Endothelial cell of umbilical vein (primary cell): Measurements from ENCODE around the gene N4BP2L1. TPM values are rescaled to one million over a fixed set of nuclear protein-coding genes. Genes with fewer than 3 reads are reported as not detected.
A peak's percentile ranks its signal among the peaks of the same experiment; 100 is the strongest.

Experiments used
- BruUV-seq: library from RNA; stranded (reverse); fragments of 400-500 nt; replicated peaks from 2 replicates; lab custom pipeline; 2021; lab: Mats Ljungman, UMichigan
- CTCF ChIA-PET: fragments of 300-600, 350-600 bp; sonication (Branson Sonifier 250); formaldehyde crosslinking; loops from one replicate; lab custom pipeline; 2021; ENCODE audit warnings: antibody characterized with exemption, inconsistent platforms; lab: Charles Lee
- POLR2A ChIA-PET: fragments of 300-600, 350-600 bp; sonication (Branson Sonifier 250); formaldehyde crosslinking; loops from one replicate; lab custom pipeline; 2021; ENCODE audit warnings: antibody characterized with exemption, inconsistent platforms; lab: Charles Lee
- DNase-seq: peaks from one replicate; pipeline ENCODE4 v3.0.0-alpha.2; 2011; ENCODE audit warnings: low read depth, low spot score
- FAIRE-seq: peaks from 2 replicates; lab custom pipeline; 2011; peaks lifted over from hg19 to GRCh38; lab: Jason Lieb, UNC
- H2AFZ ChIP-seq: 2 replicates; pipeline ENCODE4 v1.6.0; 2012; ENCODE audit warnings: low read depth, low read length, control low read depth, inconsistent platforms
- H3K27ac ChIP-seq: 2 replicates; pipeline ENCODE4 v1.5.1; 2011; ENCODE audit warnings: low read depth, mild to moderate bottlenecking, control low read depth, low read length, moderate library complexity; ENCODE audit not compliant: insufficient read depth
- H3K27me3 ChIP-seq, 2 experiments: 2 replicates each; pipeline versions ENCODE4 v1.6.0 to v1.6.1; 2011; ENCODE audit warnings: low read length in 2 of 2, mixed read lengths in 1 of 2; ENCODE audit not compliant: control insufficient read depth in 2 of 2, insufficient read depth in 2 of 2
- H3K36me3 ChIP-seq, 2 experiments: 2 replicates in 1 of 2; 3 replicates in 1 of 2; pipeline ENCODE4 v1.5.1; 2011; ENCODE audit warnings: low read length in 2 of 2, mild to moderate bottlenecking in 1 of 2, moderate library complexity in 1 of 2; ENCODE audit not compliant: control insufficient read depth in 2 of 2, insufficient read depth in 2 of 2; ENCODE audit errors: extremely low read depth in 1 of 2
- H3K4me1 ChIP-seq: 3 replicates; pipeline ENCODE4 v1.5.1; 2011; ENCODE audit warnings: mild to moderate bottlenecking, low read length; ENCODE audit not compliant: control insufficient read depth, insufficient read depth; ENCODE audit errors: extremely low read depth
- H3K4me2 ChIP-seq: 2 replicates; pipeline ENCODE4 v1.6.1; 2011; ENCODE audit warnings: low read length, control low read depth, mixed read lengths; ENCODE audit not compliant: insufficient read depth
- H3K4me3 ChIP-seq, 3 experiments: fragments of 200-600 bp in 1 of 3; sonication (generic), shearing (Covaris generic) in 1 of 3; replicated peaks in 1 of 3; 2 replicates each; pipeline ENCODE4 v1.5.1; 2011 to 2016; ENCODE audit warnings: control low read depth in 3 of 3, low read length in 3 of 3, mild to moderate bottlenecking in 2 of 3, inconsistent platforms in 1 of 3, low read depth in 1 of 3, moderate library complexity in 1 of 3; ENCODE audit not compliant: insufficient read depth in 1 of 3
- H3K79me2 ChIP-seq: 2 replicates; pipeline ENCODE4 v1.6.0; 2012; ENCODE audit warnings: low read length, inconsistent platforms; ENCODE audit not compliant: control insufficient read depth, insufficient read depth
- H3K9ac ChIP-seq: replicated peaks from 2 replicates; pipeline ENCODE3; 2011; ENCODE audit warnings: low read length, control low read depth; ENCODE audit not compliant: insufficient read depth; ENCODE audit errors: extremely low read depth
- H3K9me1 ChIP-seq: replicated peaks from 3 replicates; pipeline ENCODE4 v1.6.0; 2011; ENCODE audit warnings: mild to moderate bottlenecking, low read length; ENCODE audit not compliant: control insufficient read depth, insufficient read depth; ENCODE audit errors: extremely low read depth
- H3K9me3 ChIP-seq: replicated peaks from 2 replicates; pipeline ENCODE4 v1.5.1; 2012; ENCODE audit warnings: low read length, inconsistent platforms; ENCODE audit not compliant: control insufficient read depth, insufficient read depth
- H4K20me1 ChIP-seq: replicated peaks from 2 replicates; pipeline ENCODE3; 2011; ENCODE audit warnings: mild to moderate bottlenecking, low read length; ENCODE audit not compliant: control insufficient read depth, insufficient read depth; ENCODE audit errors: extremely low read depth
- CTCF ChIP-seq, 2 donors: IDR thresholded peaks; 1 replicate in 1 of 2; 2 replicates in 1 of 2; pipeline ENCODE4 v1.5.1; 2011; ENCODE audit warnings: low read length in 2 of 2, mild to moderate bottlenecking in 2 of 2, moderate library complexity in 2 of 2, control low read depth in 1 of 2, inconsistent platforms in 1 of 2, low read depth in 1 of 2; ENCODE audit not compliant: insufficient read depth in 1 of 2; ENCODE audit errors: extremely low read depth in 1 of 2
- EZH2 ChIP-seq: IDR thresholded peaks from 2 replicates; pipeline ENCODE4 v1.6.1; 2012; ENCODE audit warnings: borderline replicate concordance, low read depth, mild to moderate bottlenecking, moderate library complexity, low read length, inconsistent platforms; ENCODE audit not compliant: severe bottlenecking
- FOS ChIP-seq: IDR thresholded peaks from 2 replicates; pipeline ENCODE4 v1.6.1; 2011; ENCODE audit warnings: mild to moderate bottlenecking, low read length, moderate library complexity, borderline replicate concordance; ENCODE audit not compliant: insufficient read depth
- GATA2 ChIP-seq: IDR thresholded peaks from 2 replicates; pipeline ENCODE4 v1.7.0; 2011; ENCODE audit warnings: low read depth, mild to moderate bottlenecking, moderate library complexity, mixed read lengths, low read length; ENCODE audit not compliant: insufficient read length, insufficient read depth
- JUN ChIP-seq: IDR thresholded peaks from 2 replicates; pipeline ENCODE4 v1.6.1; 2011; ENCODE audit warnings: borderline replicate concordance, low read depth; ENCODE audit not compliant: insufficient read length, insufficient read depth
- MAX ChIP-seq: IDR thresholded peaks from 2 replicates; pipeline ENCODE4 v1.6.1; 2011; ENCODE audit not compliant: insufficient read depth, insufficient read length
- MYC ChIP-seq: IDR thresholded peaks from one replicate; pipeline ENCODE4 v1.6.1; 2011; ENCODE audit warnings: mild to moderate bottlenecking, low read depth, low read length
- POLR2A ChIP-seq: IDR thresholded peaks from 2 replicates; pipeline ENCODE4 v1.6.1; 2012; ENCODE audit warnings: low read depth, mild to moderate bottlenecking, control low read depth, low read length
- POLR2AphosphoS5 ChIP-seq: IDR thresholded peaks from 2 replicates; pipeline ENCODE4 v1.6.1; 2012; ENCODE audit warnings: low read depth, mild to moderate bottlenecking, control low read depth, low read length, moderate library complexity; ENCODE audit not compliant: insufficient read depth
- dilution Hi-C: fragments of 300-500 bp; cut with MboI; formaldehyde crosslinking; loops from one replicate; pipeline ENCODE4 v1.15.0; 2019; ENCODE audit warnings: low sequenced_read_pairs; ENCODE audit not compliant: extremely low pct_ligation_motif_present
- intact Hi-C: fragments of 100-400 bp; cut with micrococcal nuclease; formaldehyde crosslinking; loops from one replicate; pipeline ENCODE4 v1.10.0; 2022
- polyA plus RNA-seq, 4 experiments: library from polyadenylated mRNA; depleted of rRNA in 3 of 4; stranded (reverse) in 3 of 4; unstranded in 1 of 4; fragments of >200 nt; gene quantifications; 2 replicates each; pipeline versions ENCODE4 v1.2.1 to v1.2.3, GENCODE V29; 2011 to 2012; ENCODE audit warnings: missing spikeins in 1 of 4
- total RNA-seq: library from RNA; stranded (reverse); gene quantifications from 2 replicates; pipeline ENCODE4 v1.2.3, GENCODE V29; 2021

N4BP2L1 gene
- total and polyA plus RNA-seq, 2 donors (not counting 3 experiments of a cell fraction or from before 2014, with no cell fraction given): 1.1 to 2.1 TPM

GRCh38 chr13:32443111-32443510 lies 15.2 kb upstream of the N4BP2L1 start:
- Histone ChIP-seq H3K4me3 (no peak overlapping the region), H3K9me3 (no peaks in the 10 kb centered on the region), H3K79me2 (no peaks in the 10 kb centered on the region), H3K4me1 (no peaks in the 10 kb centered on the region), H3K9ac (no peak overlapping the region), H2AFZ (no peak overlapping the region), H4K20me1 (no peaks in the 10 kb centered on the region), H3K27ac (no peak overlapping the region), H3K27me3 (no peaks in the 10 kb centered on the region), H3K36me3 (no peaks in the 10 kb centered on the region), H3K9me1 (no peaks in the 10 kb centered on the region), H3K4me2 (no peak overlapping the region)
- TF ChIP-seq CTCF (IDR thresholded peaks at IDR 0.05; ENCODE audit: extremely low read depth in 1 of 2, insufficient read depth in 1 of 2, low read depth in 1 of 2, low read length in 2 of 2) (peak in 1 of 2 donors; percentile 43), EZH2 (no peak), MAX (no peak)
- ChIA-PET POLR2A (no interaction called here), CTCF (interaction anchor here (0.8 to 3.0 kb wide), 4 partner anchors 14 to 533 kb away, joined by 3 to 13 read pairs (median 4); no protein-coding TSS in a partner anchor)
- dilution Hi-C loops (no loop called here), intact Hi-C loops (loop anchor here (1.0 to 10.0 kb wide), 2 partner anchors 424 to 528 kb away; no protein-coding TSS in a partner anchor)
- DNase-seq (peak; percentile 43), FAIRE-seq (no peak)
- no TSS peak for BruUV-seq

GRCh38 chr13:32438871-32439270 lies 10.9 kb upstream of the N4BP2L1 start:
- no peak overlapping the region for H2AFZ ChIP-seq
- DNase-seq (no peak), FAIRE-seq (no peak)
- H3K9me1 ChIP-seq: no peaks in the 10 kb centered on the region
- no peak overlapping the region for H3K4me2 ChIP-seq
- dilution Hi-C loops: no loop called here
- no peaks in the 10 kb centered on the region for H3K27me3 ChIP-seq
- intact Hi-C loops: no loop called here
- no peak overlapping the region for H3K9ac ChIP-seq
- H3K36me3 ChIP-seq: no peaks in the 10 kb centered on the region
- no peak overlapping the region for H3K27ac ChIP-seq
- H3K4me3 ChIP-seq: no peak overlapping the region
- POLR2A ChIA-PET: no interaction called here
- H3K79me2 ChIP-seq: no peaks in the 10 kb centered on the region
- BruUV-seq: no TSS peak
- no peaks in the 10 kb centered on the region for H4K20me1 ChIP-seq
- H3K9me3 ChIP-seq: no peaks in the 10 kb centered on the region
- CTCF ChIA-PET: interaction anchor here (1.2 kb wide), 1 partner anchor 529 kb away, joined by 3 read pairs; no protein-coding TSS in a partner anchor
- no peaks in the 10 kb centered on the region for H3K4me1 ChIP-seq
- TF ChIP-seq POLR2AphosphoS5: no peak
- TF ChIP-seq POLR2A: no peak
- TF ChIP-seq EZH2: no peak
- TF ChIP-seq MYC: no peak
- TF ChIP-seq CTCF (IDR thresholded peaks at IDR 0.05; ENCODE audit: extremely low read depth in 1 of 2, insufficient read depth in 1 of 2, low read depth in 1 of 2, low read length in 2 of 2): no peak
- TF ChIP-seq FOS: no peak
- no peak for TF ChIP-seq MAX
- TF ChIP-seq GATA2: no peak
- no peak for TF ChIP-seq JUN
